ENCODE results near the gene JAM3.

JAM3 gene

GRCh38 chr11:134145715-134146114 lies 76.8 kb downstream of the JAM3 start:
- no peak for DNase-seq (ENCODE audit: low spot score)

GRCh38 chr11:134146598-134146997 lies 77.7 kb downstream of the JAM3 start:
- DNase-seq (ENCODE audit: low spot score): no peak

- no peak for DNase-seq (ENCODE audit: low spot score)
Observed at GRCh38 chr11:134149371-134149770, 80.5 kb downstream of the JAM3 start.

GRCh38 chr11:134150195-134150903 lies 81.5 kb downstream of the JAM3 start:
- DNase-seq (ENCODE audit: low spot score): no peak

- DNase-seq (ENCODE audit: low spot score): no peak
Observed at GRCh38 chr11:134151083-134151747, 82.3 kb downstream of the JAM3 start.

GRCh38 chr11:134152696-134153095 lies 83.8 kb downstream of the JAM3 start:
- no peak for DNase-seq (ENCODE audit: low spot score)

GRCh38 chr11:134153147-134153905 lies 84.5 kb downstream of the JAM3 start:
- no peak for DNase-seq (ENCODE audit: low spot score)

GRCh38 chr11:134154441-134154840 lies 85.6 kb downstream of the JAM3 start:
- DNase-seq (ENCODE audit: low spot score): no peak

- no peak for DNase-seq (ENCODE audit: low spot score)
Observed at GRCh38 chr11:134155456-134155855, 86.6 kb downstream of the JAM3 start.

GRCh38 chr11:134155946-134156865 lies 87.3 kb downstream of the JAM3 start:
- no peak for DNase-seq (ENCODE audit: low spot score)

- no peak for DNase-seq (ENCODE audit: low spot score)
Observed at GRCh38 chr11:134157451-134157850, 88.6 kb downstream of the JAM3 start.

GRCh38 chr11:134158023-134158422 lies 89.2 kb downstream of the JAM3 start:
- DNase-seq (ENCODE audit: low spot score): no peak

- DNase-seq (ENCODE audit: low spot score): no peak
Observed at GRCh38 chr11:134159652-134160051, 90.8 kb downstream of the JAM3 start.

GRCh38 chr11:134164490-134165370 lies 95.9 kb downstream of the JAM3 start:
- no peak for DNase-seq (ENCODE audit: low spot score)

- no peak for DNase-seq (ENCODE audit: low spot score)
Observed at GRCh38 chr11:134170177-134170918, 101.5 kb downstream of the JAM3 start.

GRCh38 chr11:134170919-134171281 lies 102.0 kb downstream of the JAM3 start:
- DNase-seq (ENCODE audit: low spot score): peak; percentile 29

- no peak for DNase-seq (ENCODE audit: low spot score)
Observed at GRCh38 chr11:134171951-134172350, 103.1 kb downstream of the JAM3 start.

- DNase-seq (ENCODE audit: low spot score): no peak
Observed at GRCh38 chr11:134173296-134173695, 104.4 kb downstream of the JAM3 start.

GRCh38 chr11:134176284-134176683 lies 107.4 kb downstream of the JAM3 start:
- DNase-seq (ENCODE audit: low spot score): no peak

GRCh38 chr11:134178032-134178674 lies 109.3 kb downstream of the JAM3 start:
- DNase-seq (ENCODE audit: low spot score): no peak
